Aorta (tissue), 5 donors: ENCODE measurements around the gene SLC5A10. TPM values are rescaled to one million over a fixed set of nuclear protein-coding genes. Genes with fewer than 3 reads are reported as not detected.
"Not testable (repeated sequence)": the region's sequence is repeated elsewhere in the genome, so short reads cannot be mapped to it uniquely, and the experiment has no call there.

ENCODE experiments used
- ATAC-seq: fragments of 200-7000 bp; cut with Tn5 transposase; one replicate; pipeline ENCODE4 v1.9.1; 2022; ENCODE audit warnings: moderate library complexity; ENCODE audit not compliant: low FRiP score
- DNase-seq, 2 donors: peaks; one replicate each; pipeline ENCODE4 v3.0.0-alpha.2; 2020
- H3K27ac ChIP-seq, 2 donors: one replicate each; pipeline ENCODE4 v1.5.1; 2013; ENCODE audit warnings: low read length in 2 of 2, mild to moderate bottlenecking in 2 of 2, moderate library complexity in 2 of 2, control low read depth in 1 of 2, inconsistent platforms in 1 of 2, low read depth in 1 of 2
- H3K27me3 ChIP-seq, 2 donors: one replicate each; pipeline ENCODE4 v1.6.1; 2013; ENCODE audit warnings: control low read depth in 1 of 2, low read length in 1 of 2, mild to moderate bottlenecking in 1 of 2, moderate library complexity in 1 of 2; ENCODE audit not compliant: insufficient read depth in 2 of 2, control insufficient read depth in 1 of 2
- H3K36me3 ChIP-seq, 2 donors: one replicate each; pipeline ENCODE4 v1.6.1; 2013; ENCODE audit warnings: control low read depth in 1 of 2, low read length in 1 of 2, mild to moderate bottlenecking in 1 of 2; ENCODE audit not compliant: insufficient read depth in 2 of 2, control insufficient read depth in 1 of 2
- H3K4me1 ChIP-seq, 2 donors: one replicate each; pipeline ENCODE4 v1.6.1; 2013; ENCODE audit warnings: low read length in 2 of 2, control low read depth in 1 of 2, mild to moderate bottlenecking in 1 of 2, moderate library complexity in 1 of 2; ENCODE audit not compliant: insufficient read depth in 2 of 2, control insufficient read depth in 1 of 2
- H3K4me3 ChIP-seq, 2 donors: one replicate each; pipeline ENCODE4 v1.5.1; 2013; ENCODE audit warnings: low read length in 2 of 2, control low read depth in 1 of 2, mild to moderate bottlenecking in 1 of 2
- H3K9me3 ChIP-seq: one replicate; pipeline ENCODE4 v1.6.1; 2013; ENCODE audit warnings: mild to moderate bottlenecking, low read length; ENCODE audit not compliant: control insufficient read depth
- WGBS, 2 donors: extraction: QIAGEN DNeasy Blood & Tissue Kit; methylation state at CpG; one replicate each; pipeline ENCODE4 v1.1.7; 2013; 5-methylcytosine and 5-hydroxymethylcytosine counted together
- intact Hi-C, 2 donors: fragments of 100-400 bp; cut with DNase I; formaldehyde crosslinking; loops; one replicate each; pipeline versions ENCODE4 v1.14.2 to v1.15.0; 2022
- polyA plus RNA-seq, 2 donors: library from polyadenylated mRNA; stranded (reverse); fragments of 200-250 nt; gene quantifications; one replicate each; pipeline ENCODE4 v1.2.3, GENCODE V29; 2013
- total RNA-seq, 2 donors: library from RNA; stranded (reverse); fragmentation: NEBNext Ultra II Directional; extraction: Animal tissue kit (Norgen Biotek cat#: 25700); gene quantifications; one replicate each; pipeline ENCODE4 v1.2.1, GENCODE V29; 2021
- donor health status: healthy with polysubstance abuse.
- donor health status: Bipolar disorder and iron deficiency.
- donor health status: DM: no; HTN: no; CAD: no.
- donor health status: DM: no; HTN: no; CAD: no.
- donor health status: DM: yes; HTN: yes; CAD: no.

Gene SLC5A10
- total and polyA plus RNA-seq, 4 donors: 0.23 TPM; not detected in 3

- H3K27ac ChIP-seq: no peak overlapping the region
- H3K4me3 ChIP-seq: no peak overlapping the region
- H3K27me3 ChIP-seq: no peaks in the 10 kb centered on the region
- WGBS, 2 donors: 18% methylated on average over 6 of the region's 6 CpGs
- DNase-seq (no peak), ATAC-seq (no peak)
- intact Hi-C loops: no loop called here
- H3K9me3 ChIP-seq: no peaks in the 10 kb centered on the region
- H3K36me3 ChIP-seq: no peaks in the 10 kb centered on the region
- H3K4me1 ChIP-seq: no peaks in the 10 kb centered on the region
Observed at GRCh38 chr17:18920911-18921441, 31.0 kb upstream of the SLC5A10 start.

- H3K9me3 ChIP-seq: no peaks in the 10 kb centered on the region
- H3K36me3 ChIP-seq: no peaks in the 10 kb centered on the region
- intact Hi-C loops: no loop called here
- DNase-seq (no peak), ATAC-seq (no peak)
- no peak overlapping the region for H3K27ac ChIP-seq
- WGBS, 2 donors: 13 to 18% methylated on average over 2 of the region's 2 CpGs
- H3K27me3 ChIP-seq: no peaks in the 10 kb centered on the region
- H3K4me3 ChIP-seq: no peak overlapping the region
- H3K4me1 ChIP-seq: no peaks in the 10 kb centered on the region
Observed at GRCh38 chr17:18921485-18921884, 30.5 kb upstream of the SLC5A10 start.

GRCh38 chr17:18921912-18922451 lies 30.0 kb upstream of the SLC5A10 start:
- Histone ChIP-seq H3K36me3 (no peaks in the 10 kb centered on the region), H3K4me3 (no peak overlapping the region), H3K27ac (no peak overlapping the region), H3K9me3 (no peaks in the 10 kb centered on the region), H3K27me3 (no peaks in the 10 kb centered on the region), H3K4me1 (no peaks in the 10 kb centered on the region)
- WGBS, 2 donors: 35 to 38% methylated on average over 4 of the region's 4 CpGs
- ATAC-seq (no peak), DNase-seq (no peak)
- intact Hi-C loops: no loop called here

- H3K27me3 ChIP-seq, H3K27ac ChIP-seq, H3K4me3 ChIP-seq, DNase-seq, intact Hi-C loops, ATAC-seq, H3K36me3 ChIP-seq, H3K9me3 ChIP-seq, H3K4me1 ChIP-seq: not testable (repeated sequence)
- WGBS, 2 donors: 97 to 99% methylated on average over 7 of the region's 7 CpGs
Observed at GRCh38 chr17:18922596-18922995, 29.4 kb upstream of the SLC5A10 start.

- H3K4me3 ChIP-seq: no peak overlapping the region
- DNase-seq (no peak), ATAC-seq (no peak)
- 100% methylated on average over 1 of the region's 1 CpG for WGBS, 2 donors
- H3K27ac ChIP-seq: no peak overlapping the region
- H3K4me1 ChIP-seq: no peaks in the 10 kb centered on the region
- intact Hi-C loops: no loop called here
- no peaks in the 10 kb centered on the region for H3K36me3 ChIP-seq
- no peaks in the 10 kb centered on the region for H3K9me3 ChIP-seq
- no peaks in the 10 kb centered on the region for H3K27me3 ChIP-seq
Observed at GRCh38 chr17:18925187-18925586, 26.8 kb upstream of the SLC5A10 start.

GRCh38 chr17:18928628-18929125 lies 23.3 kb upstream of the SLC5A10 start:
- 77 to 83% methylated on average over 9 of the region's 9 CpGs for WGBS, 2 donors
- ATAC-seq: no peak
- intact Hi-C loops: no loop called here
- H3K4me1 ChIP-seq: no peaks in the 10 kb centered on the region
- H3K27me3 ChIP-seq: no peaks in the 10 kb centered on the region
- H3K4me3 ChIP-seq: no peak overlapping the region
- no peak overlapping the region for H3K27ac ChIP-seq
- no peak for DNase-seq
- H3K36me3 ChIP-seq: peaks cover 3 to 4% of the 10 kb centered on the region in 2 donors
- no peaks in the 10 kb centered on the region for H3K9me3 ChIP-seq

GRCh38 chr17:18932360-18933055 lies 19.5 kb upstream of the SLC5A10 start:
- Histone ChIP-seq H3K4me1 (no peaks in the 10 kb centered on the region), H3K4me3 (no peak overlapping the region), H3K27me3 (no peaks in the 10 kb centered on the region), H3K9me3 (no peaks in the 10 kb centered on the region), H3K27ac (no peak overlapping the region), H3K36me3 (peaks cover 3 to 4% of the 10 kb centered on the region in 2 donors)
- intact Hi-C loops: no loop called here
- ATAC-seq (no peak), DNase-seq (no peak)
- 63 to 65% methylated on average over 5 of the region's 5 CpGs for WGBS, 2 donors

- H3K27ac ChIP-seq: no peak overlapping the region
- H3K9me3 ChIP-seq: no peaks in the 10 kb centered on the region
- H3K4me3 ChIP-seq: no peak overlapping the region
- no peak for DNase-seq
- H3K27me3 ChIP-seq: no peaks in the 10 kb centered on the region
- intact Hi-C loops: no loop called here
- 83% methylated on average over 14 of the region's 14 CpGs for WGBS, 2 donors
- no peak for ATAC-seq
- H3K36me3 ChIP-seq: peaks cover 3 to 4% of the 10 kb centered on the region in 2 donors
- H3K4me1 ChIP-seq: no peaks in the 10 kb centered on the region
Observed at GRCh38 chr17:18933102-18934058, 18.6 kb upstream of the SLC5A10 start.
